Activated B cell treated with CpG ODN at 0.5 μM for 24 hours (primary cell): Measurements from ENCODE around the gene BCAS1. TPM values are rescaled to one million over a fixed set of nuclear protein-coding genes. Genes with fewer than 3 reads are reported as not detected.

Source experiments
- ATAC-seq: fragments of 200-7000 bp; cut with Tn5 transposase; one replicate; pipeline ENCODE4 v1.10.0; 2021; ENCODE audit warnings: low read depth, mild to moderate bottlenecking, moderate library complexity
- CTCF ChIA-PET: fragments of 350-600 bp; sonication (Branson Sonifier 250); formaldehyde crosslinking; loops from one replicate; lab custom pipeline; 2021; ENCODE audit warnings: antibody characterized with exemption; lab: Charles Lee
- POLR2A ChIA-PET: fragments of 350-600 bp; sonication (Branson Sonifier 250); formaldehyde crosslinking; loops from one replicate; lab custom pipeline; 2021; ENCODE audit warnings: antibody characterized with exemption; lab: Charles Lee
- DNase-seq: peaks from one replicate; pipeline ENCODE4 v3.0.0; 2022
- H3K27ac Mint-ChIP-seq: one replicate; pipeline ENCODE4 v1.8.0; 2020; ENCODE audit warnings: mixed read lengths
- H3K27me3 Mint-ChIP-seq: one replicate; pipeline ENCODE4 v1.8.0; 2021; ENCODE audit warnings: mixed read lengths
- H3K36me3 Mint-ChIP-seq: one replicate; pipeline ENCODE4 v1.8.0; 2021; ENCODE audit warnings: low read depth, mixed read lengths
- H3K4me1 Mint-ChIP-seq: one replicate; pipeline ENCODE4 v1.8.0; 2021; ENCODE audit warnings: mixed read lengths
- H3K4me3 Mint-ChIP-seq: one replicate; pipeline ENCODE4 v1.8.0; 2020; ENCODE audit warnings: mild to moderate bottlenecking, mixed read lengths
- H3K9me3 Mint-ChIP-seq: one replicate; pipeline ENCODE4 v1.8.0; 2020; ENCODE audit warnings: mixed read lengths
- CTCF ChIP-seq: fragments of 200-600 bp; IDR thresholded peaks from one replicate; pipeline ENCODE4 v1.8.0; 2022; ENCODE audit warnings: antibody characterized with exemption, mild to moderate bottlenecking
- intact Hi-C: fragments of 100-400 bp; cut with micrococcal nuclease; formaldehyde crosslinking; loops from one replicate; pipeline ENCODE4 v1.15.1; 2024
- total RNA-seq: library from RNA; stranded (reverse); gene quantifications from 2 replicates; pipeline ENCODE4 v1.2.3, GENCODE V29; 2022

The BCAS1 gene
- total RNA-seq, 1 donor from 2014 or later = 1.7 TPM

- ChIA-PET POLR2A (interaction anchor here (1.2 kb wide), 1 partner anchor 9 kb away, joined by 3 read pairs; no protein-coding TSS in a partner anchor), CTCF (interaction anchor here (0.9 to 1.2 kb wide), 3 partner anchors 15 to 298 kb away, joined by 3 to 4 read pairs (median 3); no protein-coding TSS in a partner anchor)
- no peak overlapping the region for H3K27ac Mint-ChIP-seq
- no peak for TF ChIP-seq CTCF
- ATAC-seq = no peak
- no peaks in the 10 kb centered on the region for H3K9me3 Mint-ChIP-seq
- no peaks in the 10 kb centered on the region for H3K36me3 Mint-ChIP-seq
- H3K4me3 Mint-ChIP-seq = no peak overlapping the region
- intact Hi-C loops = no loop called here
- DNase-seq = no peak
- no peaks in the 10 kb centered on the region for H3K27me3 Mint-ChIP-seq
- peaks cover 49% of the 10 kb centered on the region for H3K4me1 Mint-ChIP-seq
Measured at GRCh38 chr20:53900380-53900999, 169.9 kb downstream of the BCAS1 start.

GRCh38 chr20:53899351-53900167, 170.8 kb downstream of the BCAS1 start:
- H3K4me3 Mint-ChIP-seq = no peak overlapping the region
- peaks cover 51% of the 10 kb centered on the region for H3K4me1 Mint-ChIP-seq
- intact Hi-C loops = no loop called here
- no peaks in the 10 kb centered on the region for H3K36me3 Mint-ChIP-seq
- CTCF ChIA-PET = interaction anchor here (1.1 to 1.2 kb wide), 4 partner anchors 14 to 40 kb away, joined by 3 to 8 read pairs (median 4); no protein-coding TSS in a partner anchor
- no peaks in the 10 kb centered on the region for H3K27me3 Mint-ChIP-seq
- peak overlapping the region; percentile 65 for H3K27ac Mint-ChIP-seq
- DNase-seq = no peak
- ATAC-seq = peak; percentile 81
- TF ChIP-seq CTCF = no peak
- POLR2A ChIA-PET = interaction anchor here (0.7 to 1.4 kb wide), 7 partner anchors 8 to 326 kb away, joined by 3 to 5 read pairs (median 3); partner anchors contain the start of gene ZNF217
- no peaks in the 10 kb centered on the region for H3K9me3 Mint-ChIP-seq

- intact Hi-C loops = no loop called here
- ATAC-seq (no peak), DNase-seq (no peak)
- Mint-ChIP-seq H3K4me1 (peaks cover 56% of the 10 kb centered on the region), H3K27me3 (no peaks in the 10 kb centered on the region), H3K36me3 (no peaks in the 10 kb centered on the region), H3K9me3 (no peaks in the 10 kb centered on the region), H3K27ac (peak overlapping the region; percentile 25), H3K4me3 (no peak overlapping the region)
- TF ChIP-seq CTCF = no peak
- ChIA-PET CTCF (interaction anchor here (1.2 kb wide), 1 partner anchor 41 kb away, joined by 5 read pairs; no protein-coding TSS in a partner anchor), POLR2A (interaction anchor here (0.5 to 1.4 kb wide), 5 partner anchors 11 to 304 kb away, joined by 3 to 9 read pairs (median 3); no protein-coding TSS in a partner anchor)
Measured at GRCh38 chr20:53898556-53898931, 171.8 kb downstream of the BCAS1 start.

GRCh38 chr20:53897884-53898555, 172.4 kb downstream of the BCAS1 start:
- TF ChIP-seq CTCF = no peak
- ChIA-PET CTCF (interaction anchor here (0.6 to 1.1 kb wide), 2 partner anchors 17 to 115 kb away, joined by 3 to 4 read pairs; no protein-coding TSS in a partner anchor), POLR2A (interaction anchor here (0.6 to 1.4 kb wide), 5 partner anchors 11 to 305 kb away, joined by 3 to 5 read pairs (median 3); no protein-coding TSS in a partner anchor)
- ATAC-seq = no peak
- no peak for DNase-seq
- no peak overlapping the region for H3K4me3 Mint-ChIP-seq
- intact Hi-C loops = no loop called here
- H3K27me3 Mint-ChIP-seq = no peaks in the 10 kb centered on the region
- no peak overlapping the region for H3K27ac Mint-ChIP-seq
- peaks cover 58% of the 10 kb centered on the region for H3K4me1 Mint-ChIP-seq
- H3K9me3 Mint-ChIP-seq = no peaks in the 10 kb centered on the region
- no peaks in the 10 kb centered on the region for H3K36me3 Mint-ChIP-seq
